Testis (tissue), 5 donors: ENCODE data around the gene UNK. TPM values are rescaled to one million over a fixed set of nuclear protein-coding genes. Genes with fewer than 3 reads are reported as not detected.

Experiments used
- DNase-seq: peaks from one replicate; pipeline ENCODE4 v3.0.0-alpha.2; 2019
- H3K27ac ChIP-seq, 2 donors: fragments of 200-600 bp; sonication (generic); one replicate each; pipeline ENCODE4 v1.5.1; 2019
- H3K27me3 ChIP-seq: fragments of 200-600 bp; sonication (generic); one replicate; pipeline ENCODE4 v1.5.1; 2019
- H3K36me3 ChIP-seq: fragments of 200-600 bp; sonication (generic); one replicate; pipeline ENCODE4 v1.5.1; 2017; ENCODE audit warnings: low read depth; ENCODE audit errors: missing control alignments
- H3K4me1 ChIP-seq: fragments of 200-600 bp; sonication (generic); one replicate; pipeline ENCODE4 v1.5.1; 2019
- H3K4me3 ChIP-seq, 2 donors: fragments of 200-600 bp; sonication (generic); one replicate each; pipeline ENCODE4 v1.5.1; 2017 to 2019
- H3K9me3 ChIP-seq: fragments of 200-600 bp; sonication (generic); one replicate; pipeline ENCODE4 v1.5.1; 2017
- POLR2A ChIP-seq: fragments of 450-650 bp; IDR thresholded peaks from one replicate; pipeline ENCODE4 v1.6.1; 2017; ENCODE audit warnings: antibody characterized with exemption, mild to moderate bottlenecking, moderate library complexity
- WGBS, 2 donors: methylation state at CpG; one replicate each; pipeline ENCODE4 v1.1.5; 2018; 5-methylcytosine and 5-hydroxymethylcytosine counted together
- intact Hi-C: fragments of 100-400 bp; cut with DNase I; formaldehyde crosslinking; loops from one replicate; pipeline ENCODE4 v1.15.1; 2023; ENCODE audit warnings: low total_unique reads
- long read RNA-seq, 2 donors: transcript quantifications; one replicate each; lab custom pipeline, GENCODE V29; 2026
- polyA plus RNA-seq: library from polyadenylated mRNA; stranded (reverse); fragments of 350-450 nt; fragmentation: Illumina TruSeq; extraction: RNeasy Lipid Tissue Mini Kit (QIAGEN cat#74804); gene quantifications from one replicate; pipeline ENCODE4 v1.2.3, GENCODE V29; 2014; ENCODE audit warnings: low read depth, low replicate concordance; ENCODE audit not compliant: insufficient read depth
- total RNA-seq, 2 donors: library from RNA; depleted of rRNA; stranded (reverse); fragments of >200 nt; gene quantifications; one replicate each; pipeline ENCODE4 v1.2.3, GENCODE V29; 2016
- TF ChIP-seq, protein P1 (sequence below), 3 experiments: fragments of 450-650 bp in 2 of 3; fragments of 200-600 bp in 1 of 3; sonication (generic) in 1 of 3; IDR thresholded peaks; one replicate each; pipeline ENCODE4 v1.5.1; 2016 to 2019; ENCODE audit warnings: antibody characterized with exemption in 3 of 3, mild to moderate bottlenecking in 2 of 3, moderate library complexity in 1 of 3

Gene UNK
- total RNA-seq (10 to 100 TPM; 57.2 to 76.0 TPM), polyA plus RNA-seq (66.7 TPM)
- long read RNA-seq, donor 1, transcript UNK-202 (4 exons, 1,312 nt), result major isoform, 6 of 8 reads
- long read RNA-seq, donor 1, partial matches to known transcripts, result 0 of 8 reads
- long read RNA-seq, donor 1, other reads (novel, unspliced or antisense), result 0 of 8 reads
- long read RNA-seq, donor 2, partial matches to known transcripts, result 0 of 2 reads
- long read RNA-seq, donor 2, other reads (novel, unspliced or antisense), result 0 of 2 reads

DNA sequence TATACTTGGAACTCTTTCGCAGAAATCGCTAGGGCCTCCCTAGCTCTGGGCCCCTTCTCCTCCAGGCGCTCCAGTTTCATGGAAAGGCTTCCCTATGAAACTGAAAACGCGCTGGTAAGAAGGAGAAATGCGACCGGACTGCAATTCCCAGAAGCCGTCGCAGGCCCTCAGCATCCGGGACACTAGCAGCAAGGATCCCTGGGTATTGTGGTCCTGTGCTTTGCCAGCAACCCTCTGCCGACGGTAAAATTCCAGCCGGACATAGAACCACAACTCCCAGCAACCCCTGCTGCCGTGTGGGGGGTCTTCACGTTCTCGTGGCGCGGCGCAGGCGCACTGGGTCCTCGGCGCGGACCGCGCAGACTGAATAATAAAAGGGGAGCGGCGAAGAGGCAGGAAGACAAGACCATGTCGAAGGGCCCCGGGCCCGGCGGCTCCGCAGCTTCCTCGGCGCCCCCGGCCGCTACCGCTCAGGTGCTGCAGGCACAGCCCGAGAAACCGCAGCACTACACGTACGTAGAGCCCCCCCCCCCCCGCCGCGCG, at the start of gene UNK:
UNK (plus strand) TSS at position 334 of the 543 bp plus-strand sequence; CDS start at position 409, 75 bp downstream.
- no peaks in the 10 kb centered on the region for H3K27me3 ChIP-seq
- WGBS, 2 donors, result 0 to 1% methylated on average over 8 to 45 of the region's 45 CpGs
- TF ChIP-seq POLR2A, result peak; percentile 68
- TF ChIP-seq, protein P1, sequence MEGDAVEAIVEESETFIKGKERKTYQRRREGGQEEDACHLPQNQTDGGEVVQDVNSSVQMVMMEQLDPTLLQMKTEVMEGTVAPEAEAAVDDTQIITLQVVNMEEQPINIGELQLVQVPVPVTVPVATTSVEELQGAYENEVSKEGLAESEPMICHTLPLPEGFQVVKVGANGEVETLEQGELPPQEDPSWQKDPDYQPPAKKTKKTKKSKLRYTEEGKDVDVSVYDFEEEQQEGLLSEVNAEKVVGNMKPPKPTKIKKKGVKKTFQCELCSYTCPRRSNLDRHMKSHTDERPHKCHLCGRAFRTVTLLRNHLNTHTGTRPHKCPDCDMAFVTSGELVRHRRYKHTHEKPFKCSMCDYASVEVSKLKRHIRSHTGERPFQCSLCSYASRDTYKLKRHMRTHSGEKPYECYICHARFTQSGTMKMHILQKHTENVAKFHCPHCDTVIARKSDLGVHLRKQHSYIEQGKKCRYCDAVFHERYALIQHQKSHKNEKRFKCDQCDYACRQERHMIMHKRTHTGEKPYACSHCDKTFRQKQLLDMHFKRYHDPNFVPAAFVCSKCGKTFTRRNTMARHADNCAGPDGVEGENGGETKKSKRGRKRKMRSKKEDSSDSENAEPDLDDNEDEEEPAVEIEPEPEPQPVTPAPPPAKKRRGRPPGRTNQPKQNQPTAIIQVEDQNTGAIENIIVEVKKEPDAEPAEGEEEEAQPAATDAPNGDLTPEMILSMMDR (IDR thresholded peaks at IDR 0.05), result peak in 1 of 3 experiments; percentile 12
- intact Hi-C loops, result no loop called here
- peak within 1 kb of the TSS; percentile 74 for H3K4me3 ChIP-seq
- peak within 1 kb of the TSS; percentile 100 for H3K27ac ChIP-seq
- peak; percentile 98 for DNase-seq
- H3K36me3 ChIP-seq, result no peaks in the 10 kb centered on the region
- peaks cover 26% of the 10 kb centered on the region for H3K4me1 ChIP-seq
- H3K9me3 ChIP-seq, result no peaks in the 10 kb centered on the region

- Histone ChIP-seq H3K4me1 (no peaks in the 10 kb centered on the region), H3K27me3 (no peaks in the 10 kb centered on the region), H3K36me3 (no peaks in the 10 kb centered on the region), H3K27ac (no peak overlapping the region), H3K4me3 (no peak overlapping the region), H3K9me3 (no peaks in the 10 kb centered on the region)
- no peak for DNase-seq
- TF ChIP-seq, protein P1 (IDR thresholded peaks at IDR 0.05), result no peak
- no peak for TF ChIP-seq POLR2A
- WGBS, 2 donors, result 89 to 91% methylated on average over 26 of the region's 26 CpGs
- intact Hi-C loops, result no loop called here
Observed at GRCh38 chr17:75736173-75736835, 48.3 kb upstream of the UNK start.

- no peak overlapping the region for H3K27ac ChIP-seq
- no peaks in the 10 kb centered on the region for H3K9me3 ChIP-seq
- no peaks in the 10 kb centered on the region for H3K36me3 ChIP-seq
- TF ChIP-seq, protein P1 (IDR thresholded peaks at IDR 0.05), result no peak
- no peak for DNase-seq
- H3K27me3 ChIP-seq, result no peaks in the 10 kb centered on the region
- 79 to 94% methylated on average over 13 to 18 of the region's 20 CpGs for WGBS, 2 donors
- no peaks in the 10 kb centered on the region for H3K4me1 ChIP-seq
- intact Hi-C loops, result no loop called here
- no peak overlapping the region for H3K4me3 ChIP-seq
Observed at GRCh38 chr17:75737133-75737962, 47.3 kb upstream of the UNK start.

GRCh38 chr17:75738218-75738802, 46.3 kb upstream of the UNK start:
- intact Hi-C loops, result no loop called here
- Histone ChIP-seq H3K27me3 (no peaks in the 10 kb centered on the region), H3K27ac (no peak overlapping the region), H3K9me3 (no peaks in the 10 kb centered on the region), H3K4me3 (no peak overlapping the region), H3K36me3 (no peaks in the 10 kb centered on the region), H3K4me1 (no peaks in the 10 kb centered on the region)
- TF ChIP-seq POLR2A, result no peak
- TF ChIP-seq, protein P1 (IDR thresholded peaks at IDR 0.05), result no peak
- no peak for DNase-seq
- WGBS, 2 donors, result 70 to 72% methylated on average over 13 to 14 of the region's 14 CpGs
